HepG2 (cell line): ENCODE measurements around the gene CNR1. TPM values are rescaled to one million over a fixed set of nuclear protein-coding genes. Genes with fewer than 3 reads are reported as not detected.

Experiments used
- ATAC-seq: fragments of 200-7000 bp; cut with Tn5 transposase; 3 replicates; pipeline ENCODE4 v1.9.1; 2020; ENCODE audit warnings: mild to moderate bottlenecking, moderate library complexity
- BruUV-seq: library from RNA; stranded (reverse); fragments of 400-500 nt; replicated peaks from 2 replicates; lab custom pipeline; 2021; lab: Mats Ljungman, UMichigan
- CTCF ChIA-PET: fragments of 300-600 bp; formaldehyde crosslinking; extraction: SDS; loops from one replicate; lab custom pipeline; 2021; ENCODE audit warnings: low total read pairs, inconsistent platforms, low intra/inter-chr PET ratio; lab: Yijun Ruan, JAX
- POLR2A ChIA-PET: fragments of 350-600 bp; sonication (Branson Sonifier 250); formaldehyde crosslinking; loops from one replicate; lab custom pipeline; 2020; ENCODE audit warnings: antibody characterized with exemption, inconsistent platforms; lab: Yijun Ruan, JAX
- DNase-seq: peaks from one replicate; pipeline ENCODE4 v3.0.0-alpha.2; 2015; ENCODE audit warnings: low spot score
- FAIRE-seq: peaks from 3 replicates; lab custom pipeline; 2011; peaks lifted over from hg19 to GRCh38; lab: Jason Lieb, UNC
- H2AFZ ChIP-seq: one replicate; pipeline ENCODE4 v1.6.1; 2011; ENCODE audit warnings: low read length, inconsistent platforms
- H3K27ac ChIP-seq: fragments of 300-600 bp; 3 replicates; pipeline ENCODE4 v1.8.0; 2011; ENCODE audit warnings: mixed run types, mild to moderate bottlenecking, mixed read lengths, low read length, inconsistent platforms; ENCODE audit not compliant: insufficient read depth; ENCODE audit errors: extremely low read length
- H3K27me3 ChIP-seq, 2 experiments: fragments of 200-600 bp in 1 of 2; 2 replicates in 1 of 2; 3 replicates in 1 of 2; pipeline versions ENCODE4 v1.6.0 to v1.8.0; 2011; ENCODE audit warnings: low read length in 2 of 2, mild to moderate bottlenecking in 2 of 2, moderate library complexity in 2 of 2, inconsistent platforms in 1 of 2; ENCODE audit not compliant: insufficient read depth in 2 of 2, control insufficient read depth in 1 of 2
- H3K36me3 ChIP-seq, 2 experiments: fragments of 200-600 bp in 1 of 2; replicated peaks in 1 of 2; 2 replicates in 1 of 2; 3 replicates in 1 of 2; pipeline versions ENCODE4 v1.5.1 to v1.8.0; 2011; ENCODE audit warnings: low read length in 2 of 2, inconsistent platforms in 1 of 2; ENCODE audit not compliant: insufficient read depth in 2 of 2, control insufficient read depth in 1 of 2
- H3K4me1 ChIP-seq: 2 replicates; pipeline ENCODE4 v1.5.1; 2012; ENCODE audit warnings: low read length, inconsistent platforms; ENCODE audit not compliant: insufficient read depth
- H3K4me2 ChIP-seq: 2 replicates; pipeline ENCODE4 v1.6.0; 2011; ENCODE audit warnings: low read depth, low read length, inconsistent platforms
- H3K4me3 ChIP-seq, 3 experiments: fragments of 200-600 bp in 1 of 3; sonication (generic), shearing (Covaris generic) in 1 of 3; replicated peaks in 1 of 3; 2 replicates each; pipeline ENCODE4 v1.5.1; 2011 to 2016; ENCODE audit warnings: low read length in 3 of 3, inconsistent platforms in 2 of 3, low read depth in 2 of 3, mild to moderate bottlenecking in 2 of 3, control low read depth in 1 of 3, mixed read lengths in 1 of 3; ENCODE audit not compliant: insufficient read depth in 1 of 3
- H3K79me2 ChIP-seq: one replicate; pipeline ENCODE4 v1.6.1; 2011; ENCODE audit warnings: low read length, inconsistent platforms; ENCODE audit not compliant: insufficient read depth
- H3K9ac ChIP-seq: 2 replicates; pipeline ENCODE4 v1.6.0; 2011; ENCODE audit warnings: mild to moderate bottlenecking, low read depth, low read length, inconsistent platforms; ENCODE audit not compliant: insufficient read depth
- H3K9me3 ChIP-seq: 2 replicates; pipeline ENCODE4 v1.5.1; 2012; ENCODE audit warnings: mild to moderate bottlenecking, low read length
- H4K20me1 ChIP-seq: 2 replicates; pipeline ENCODE4 v1.6.0; 2011; ENCODE audit warnings: inconsistent platforms, mild to moderate bottlenecking, low read length, moderate library complexity; ENCODE audit not compliant: insufficient read depth
- ATF7 ChIP-seq, 2 experiments: fragments of 450-650 bp in 1 of 2; sonication (generic) in 1 of 2; formaldehyde crosslinking in 1 of 2; IDR thresholded peaks; 2 replicates each; pipeline versions ENCODE4 v1.4.0 to v1.6.1; 2016 to 2020; ENCODE audit warnings: antibody characterized with exemption in 1 of 2, mild to moderate bottlenecking in 1 of 2, missing genetic modification reagents in 1 of 2
- CEBPB ChIP-seq: IDR thresholded peaks from 2 replicates; pipeline ENCODE4 v1.6.1; 2011; ENCODE audit warnings: low read depth, low read length, improper control_type of control experiment, borderline replicate concordance
- DPF2 ChIP-seq: sonication (generic); formaldehyde crosslinking; IDR thresholded peaks from 2 replicates; pipeline ENCODE4 v1.4.0; 2020; ENCODE audit warnings: mild to moderate bottlenecking, low read depth, missing genetic modification reagents, borderline replicate concordance
- DR1 ChIP-seq: sonication (generic); formaldehyde crosslinking; IDR thresholded peaks from 2 replicates; pipeline ENCODE4 v1.8.0; 2021; ENCODE audit warnings: mild to moderate bottlenecking, missing genetic modification reagents, inconsistent platforms
- GTF3A ChIP-seq: sonication (generic); formaldehyde crosslinking; conservative IDR thresholded peaks from 2 replicates; pipeline ENCODE4 v1.4.0; 2020; ENCODE audit warnings: mild to moderate bottlenecking, missing genetic modification reagents
- HINFP ChIP-seq: sonication (generic); formaldehyde crosslinking; IDR thresholded peaks from 2 replicates; pipeline ENCODE4 v1.4.0; 2020; ENCODE audit warnings: low read depth, mild to moderate bottlenecking, missing genetic modification reagents
- HOXA3 ChIP-seq: sonication (generic); formaldehyde crosslinking; IDR thresholded peaks from 2 replicates; pipeline ENCODE4 v1.5.0; 2020; ENCODE audit warnings: missing genetic modification reagents
- PCBP2 ChIP-seq: fragments of 200-400 bp; formaldehyde crosslinking; optimal IDR thresholded peaks from 2 replicates; pipeline ENCODE3; 2018; ENCODE audit warnings: low read length, low read depth; ENCODE audit not compliant: poor library complexity, severe bottlenecking
- SMAD3 ChIP-seq: sonication (generic); formaldehyde crosslinking; IDR thresholded peaks from 2 replicates; pipeline ENCODE4 v1.4.0; 2020; ENCODE audit warnings: missing genetic modification reagents
- ZNF333 ChIP-seq: sonication (generic); formaldehyde crosslinking; IDR thresholded peaks from 2 replicates; pipeline ENCODE4 v1.4.0; 2020; ENCODE audit warnings: mild to moderate bottlenecking, missing genetic modification reagents, borderline replicate concordance
- ZNF792 ChIP-seq: IDR thresholded peaks from 2 replicates; pipeline ENCODE4 v1.6.1; 2016
- ZSCAN29 ChIP-seq: sonication (generic); formaldehyde crosslinking; conservative IDR thresholded peaks from 2 replicates; pipeline ENCODE4 v1.4.0; 2020; ENCODE audit warnings: mild to moderate bottlenecking, missing genetic modification reagents
- WGBS: methylation state at CpG from one replicate; pipeline ENCODE4 v1.1.6; 2017; ENCODE audit warnings: low lambda C conversion rate; 5-methylcytosine and 5-hydroxymethylcytosine counted together
- in situ Hi-C: cut with HindIII; loops from 2 replicates; pipeline ENCODE4 v1.10.0; 2017; ENCODE audit warnings: low pct_unique_long_range_greater_than_20kb; ENCODE audit not compliant: extremely low pct_ligation_motif_present
- intact Hi-C: fragments of 100-400 bp; cut with micrococcal nuclease; formaldehyde crosslinking; loops from one replicate; pipeline ENCODE4 v1.10.0; 2022; ENCODE audit not compliant: unreplicated experiment
- polyA plus RNA-seq, 8 experiments: library from polyadenylated mRNA; depleted of rRNA in 3 of 8; stranded (reverse) in 7 of 8; unstranded in 1 of 8; fragments of >200 nt; fragmentation: Illumina TruSeq in 4 of 8; extraction: Trizol in 4 of 8; gene quantifications; 2 replicates each; pipeline versions ENCODE4 v1.2.1 to v1.2.3, GENCODE V29; 2011 to 2016; ENCODE audit warnings: low read depth in 4 of 8, missing spikeins in 1 of 8, mixed read lengths in 1 of 8; ENCODE audit not compliant: insufficient read depth in 1 of 8
- total RNA-seq, 5 experiments: library from RNA; depleted of rRNA; stranded (reverse); fragments of >200 nt; fragmentation: Illumina TruSeq; extraction: Trizol; gene quantifications; 2 replicates each; pipeline ENCODE4 v1.2.3, GENCODE V29; 2016; ENCODE audit warnings: low read depth in 1 of 5

CNR1 gene
- total and polyA plus RNA-seq, 2 of the 13 experiments (the other 11 are each of a cell fraction or from before 2014, with no cell fraction given) = not detected

- peaks cover 10% of the 10 kb centered on the region for H3K4me1 ChIP-seq
- POLR2A ChIA-PET = no interaction called here
- peaks cover 0 to 2% of the 10 kb centered on the region in 2 experiments; a peak in 1 of 5 replicates for H3K27me3 ChIP-seq
- no peak for DNase-seq
- H3K4me3 ChIP-seq = no peak overlapping the region
- H3K9ac ChIP-seq = no peak overlapping the region
- no peaks in the 10 kb centered on the region for H3K9me3 ChIP-seq
- H4K20me1 ChIP-seq = no peaks in the 10 kb centered on the region
- no TSS peak for BruUV-seq
- H3K36me3 ChIP-seq = no peaks in the 10 kb centered on the region
- ATAC-seq = no peak
- intact Hi-C loops (no loop called here), in situ Hi-C loops (no loop called here)
- CTCF ChIA-PET = no interaction called here
- TF ChIP-seq HOXA3 (CRISPR knock-in tag) (no peak), CEBPB (peak; percentile 53; the same call in 1 of the 2 replicates)
- no peak for FAIRE-seq
- 0% methylated on average over 3 of the region's 3 CpGs for WGBS
- H2AFZ ChIP-seq = no peak overlapping the region
- no peak overlapping the region for H3K27ac ChIP-seq
- no peak overlapping the region for H3K4me2 ChIP-seq
- H3K79me2 ChIP-seq = no peaks in the 10 kb centered on the region
Observed at GRCh38 chr6:88142297-88142668, 23.9 kb downstream of the CNR1 start.

- H3K79me2 ChIP-seq = no peaks in the 10 kb centered on the region
- ATAC-seq (no peak), DNase-seq (no peak), FAIRE-seq (no peak)
- peaks cover 10% of the 10 kb centered on the region for H3K4me1 ChIP-seq
- H3K27ac ChIP-seq = no peak overlapping the region
- H3K9ac ChIP-seq = no peak overlapping the region
- in situ Hi-C loops (no loop called here), intact Hi-C loops (no loop called here)
- 1% methylated on average over 8 of the region's 9 CpGs for WGBS
- CTCF ChIA-PET = no interaction called here
- H3K4me3 ChIP-seq = no peak overlapping the region
- H3K27me3 ChIP-seq = peaks cover 0 to 2% of the 10 kb centered on the region in 2 experiments; a peak in 1 of 5 replicates
- no peak overlapping the region for H3K4me2 ChIP-seq
- no peaks in the 10 kb centered on the region for H4K20me1 ChIP-seq
- no peaks in the 10 kb centered on the region for H3K9me3 ChIP-seq
- no peak for TF ChIP-seq PCBP2
- TF ChIP-seq HINFP (CRISPR knock-in tag) = no peak
- TF ChIP-seq ZNF792 (CRISPR knock-in tag) = no peak
- no peak for TF ChIP-seq SMAD3 (CRISPR knock-in tag)
- no peak for TF ChIP-seq ZSCAN29
- no peak for TF ChIP-seq GTF3A (CRISPR knock-in tag)
- no peak for TF ChIP-seq HOXA3 (CRISPR knock-in tag)
- no peak for TF ChIP-seq ATF7 (IDR thresholded peaks at IDR 0.05)
- no peak for TF ChIP-seq ATF7 (CRISPR knock-in tag; IDR thresholded peaks at IDR 0.05)
- no peak for TF ChIP-seq ZNF333 (CRISPR knock-in tag)
- no peak for TF ChIP-seq DR1 (CRISPR knock-in tag)
- TF ChIP-seq DPF2 (CRISPR knock-in tag) = no peak
- H3K36me3 ChIP-seq = no peaks in the 10 kb centered on the region
- BruUV-seq = no TSS peak
- H2AFZ ChIP-seq = no peak overlapping the region
- POLR2A ChIA-PET = no interaction called here
Observed at GRCh38 chr6:88141561-88142296, 24.4 kb downstream of the CNR1 start.
